ENCODE data around the gene FAM83G.
A peak's percentile ranks its signal among the peaks of the same experiment; 100 is the strongest.
"Not testable (repeated sequence)": the region's sequence is repeated elsewhere in the genome, so short reads cannot be mapped to it uniquely, and the experiment has no call there.

Gene FAM83G, protein sequence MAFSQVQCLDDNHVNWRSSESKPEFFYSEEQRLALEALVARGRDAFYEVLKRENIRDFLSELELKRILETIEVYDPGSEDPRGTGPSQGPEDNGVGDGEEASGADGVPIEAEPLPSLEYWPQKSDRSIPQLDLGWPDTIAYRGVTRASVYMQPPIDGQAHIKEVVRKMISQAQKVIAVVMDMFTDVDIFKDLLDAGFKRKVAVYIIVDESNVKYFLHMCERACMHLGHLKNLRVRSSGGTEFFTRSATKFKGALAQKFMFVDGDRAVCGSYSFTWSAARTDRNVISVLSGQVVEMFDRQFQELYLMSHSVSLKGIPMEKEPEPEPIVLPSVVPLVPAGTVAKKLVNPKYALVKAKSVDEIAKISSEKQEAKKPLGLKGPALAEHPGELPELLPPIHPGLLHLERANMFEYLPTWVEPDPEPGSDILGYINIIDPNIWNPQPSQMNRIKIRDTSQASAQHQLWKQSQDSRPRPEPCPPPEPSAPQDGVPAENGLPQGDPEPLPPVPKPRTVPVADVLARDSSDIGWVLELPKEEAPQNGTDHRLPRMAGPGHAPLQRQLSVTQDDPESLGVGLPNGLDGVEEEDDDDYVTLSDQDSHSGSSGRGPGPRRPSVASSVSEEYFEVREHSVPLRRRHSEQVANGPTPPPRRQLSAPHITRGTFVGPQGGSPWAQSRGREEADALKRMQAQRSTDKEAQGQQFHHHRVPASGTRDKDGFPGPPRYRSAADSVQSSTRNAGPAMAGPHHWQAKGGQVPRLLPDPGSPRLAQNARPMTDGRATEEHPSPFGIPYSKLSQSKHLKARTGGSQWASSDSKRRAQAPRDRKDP

GRCh38 chr17:19004421-19005136 lies at the start of gene FAM83G:
FAM83G (minus strand) TSS chr17:19004764; CDS start chr17:19004041, 723 bp downstream.
- peak within 1 kb of the TSS; percentile 78 for H3K4me3 ChIP-seq (ENCODE audit: low read depth, low read length)
- TF ChIP-seq CTCF (IDR thresholded peaks at IDR 0.05; ENCODE audit: insufficient read depth, low read depth, low read length, missing control alignments): no peak
- DNase-seq (ENCODE audit: low read depth): peak; percentile 84

DNA sequence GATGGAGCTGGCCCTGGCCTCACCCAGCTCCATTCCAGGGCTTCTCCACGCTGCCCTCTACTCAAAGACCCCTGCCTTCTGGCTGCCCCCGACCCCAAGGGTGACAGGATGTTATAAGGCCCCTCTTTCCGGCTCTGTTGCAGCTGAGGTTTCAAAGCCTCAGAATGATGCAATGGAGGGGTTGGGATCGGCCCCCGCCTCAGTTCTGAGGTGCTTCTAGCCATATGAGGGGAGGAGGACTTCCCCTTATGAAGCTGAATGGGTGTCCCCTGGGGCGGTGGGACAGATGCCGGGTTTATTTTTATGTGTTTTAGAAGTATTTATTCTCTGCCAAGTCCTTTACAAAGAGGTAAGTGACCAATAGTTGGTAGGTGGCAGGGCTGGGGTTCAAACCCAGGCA lies 44.3 kb upstream of the FAM83G start:
- not testable (repeated sequence) for DNase-seq (ENCODE audit: low read depth); H3K4me3 ChIP-seq (ENCODE audit: low read depth, low read length)

- not testable (repeated sequence) for H3K4me3 ChIP-seq (ENCODE audit: low read depth, low read length)
Measured at GRCh38 chr17:19047510-19047909, 42.9 kb upstream of the FAM83G start.

DNA sequence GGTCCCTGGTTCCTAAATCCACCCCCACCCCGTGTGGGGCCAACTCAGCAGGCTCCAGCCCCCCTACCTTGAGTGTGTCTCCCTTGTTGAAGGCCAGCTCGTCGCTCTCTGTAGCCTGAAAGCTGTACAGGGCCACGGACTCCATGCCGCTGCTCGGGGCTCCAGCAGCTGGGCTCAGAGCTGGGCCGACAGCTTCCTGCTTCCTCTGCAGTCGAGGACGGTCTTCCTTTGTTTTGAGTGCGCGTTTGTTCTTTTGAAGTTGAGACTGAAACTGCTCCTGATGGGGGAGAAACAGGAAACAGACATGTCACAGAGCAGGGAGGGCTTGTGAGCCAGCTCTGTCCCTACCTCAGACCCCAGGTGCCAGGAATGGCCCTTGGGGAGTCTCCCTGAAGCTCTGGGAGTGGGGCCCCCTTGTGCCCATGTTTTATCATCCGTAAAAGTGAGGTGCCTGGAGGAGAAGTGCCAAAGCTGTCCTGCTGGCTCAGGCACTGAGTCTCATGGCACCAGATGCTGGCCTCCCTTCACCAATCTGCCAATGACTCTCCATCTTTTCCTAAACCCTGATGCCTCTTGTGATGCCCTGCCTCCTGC lies 42.3 kb upstream of the FAM83G start, which contains the start of gene GRAP:
TSS of gene GRAP (minus strand) at position 176 of the 594 bp plus-strand sequence. CDS start at position 145, 31 bp downstream.
- H3K4me3 ChIP-seq (ENCODE audit: low read depth, low read length); DNase-seq (ENCODE audit: low read depth): not testable (repeated sequence)

More at GRCh38 chr17:19047510-19047909, 42.9 kb upstream of the FAM83G start:
- not testable (repeated sequence) for DNase-seq (ENCODE audit: low read depth)

DNA sequence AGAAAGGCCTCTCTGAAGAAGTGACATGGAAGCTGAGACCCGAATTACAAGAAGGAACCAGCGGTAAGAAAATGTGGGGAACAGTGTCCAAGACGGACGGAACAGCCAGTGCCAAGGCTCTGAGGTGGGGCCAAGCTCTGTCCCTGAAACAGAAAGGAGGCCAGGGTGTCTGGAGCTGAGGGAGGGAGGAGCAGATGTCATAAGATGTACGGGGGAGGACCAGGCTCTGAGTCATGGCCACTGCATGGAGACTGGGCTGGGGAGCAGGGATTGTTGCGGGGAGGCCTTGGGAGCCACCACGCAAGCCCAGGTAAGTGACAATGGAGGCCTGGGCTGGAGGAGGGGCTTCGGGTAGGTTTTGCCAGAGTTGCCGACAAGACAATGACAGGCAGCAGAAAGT lies 40.1 kb upstream of the FAM83G start:
- DNase-seq (ENCODE audit: low read depth); H3K4me3 ChIP-seq (ENCODE audit: low read depth, low read length): not testable (repeated sequence)

- not testable (repeated sequence) for DNase-seq (ENCODE audit: low read depth); H3K4me3 ChIP-seq (ENCODE audit: low read depth, low read length)
Measured at GRCh38 chr17:19043032-19043431, 38.5 kb upstream of the FAM83G start.

DNA sequence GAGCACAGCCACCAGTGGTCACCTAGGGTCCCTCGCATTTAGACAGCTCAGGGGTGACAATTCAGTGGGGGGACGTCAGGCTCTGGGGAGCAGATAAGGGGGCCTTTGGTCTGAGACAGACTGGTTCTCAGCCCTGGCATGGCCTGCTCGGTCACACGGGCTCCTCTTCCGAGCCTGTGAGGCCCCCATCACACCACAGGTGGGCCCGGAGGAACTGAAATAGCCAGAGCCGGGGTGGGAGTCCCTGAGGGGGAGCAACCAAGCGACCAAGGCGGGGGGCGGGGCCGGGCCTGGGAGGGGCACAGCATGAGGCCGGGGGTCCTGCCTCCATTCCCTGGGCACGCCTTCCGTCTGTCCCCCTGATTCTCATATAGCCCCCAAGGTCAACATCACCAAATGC lies 37.8 kb upstream of the FAM83G start:
- not testable (repeated sequence) for DNase-seq (ENCODE audit: low read depth); H3K4me3 ChIP-seq (ENCODE audit: low read depth, low read length)

DNA sequence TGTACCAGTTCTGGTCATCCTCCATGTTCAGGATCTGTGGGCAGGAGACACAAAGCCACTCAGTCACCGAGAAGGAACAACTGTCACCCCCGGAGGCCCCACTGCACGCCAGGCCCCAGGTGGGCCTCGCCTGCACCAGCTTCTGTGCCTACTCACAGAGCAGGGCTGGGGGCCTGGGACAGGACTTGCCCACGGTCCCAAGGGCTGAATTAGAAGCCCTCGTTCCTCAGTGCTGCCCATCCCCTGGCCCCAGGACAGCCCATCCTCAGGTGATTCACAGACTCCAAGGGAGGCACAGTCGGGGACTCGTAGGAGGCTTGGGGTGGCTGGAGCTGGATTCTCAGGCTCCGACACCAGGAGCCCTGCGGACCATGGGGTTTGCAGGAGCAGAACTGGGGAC lies 37.3 kb upstream of the FAM83G start:
- not testable (repeated sequence) for DNase-seq (ENCODE audit: low read depth); H3K4me3 ChIP-seq (ENCODE audit: low read depth, low read length)

DNA sequence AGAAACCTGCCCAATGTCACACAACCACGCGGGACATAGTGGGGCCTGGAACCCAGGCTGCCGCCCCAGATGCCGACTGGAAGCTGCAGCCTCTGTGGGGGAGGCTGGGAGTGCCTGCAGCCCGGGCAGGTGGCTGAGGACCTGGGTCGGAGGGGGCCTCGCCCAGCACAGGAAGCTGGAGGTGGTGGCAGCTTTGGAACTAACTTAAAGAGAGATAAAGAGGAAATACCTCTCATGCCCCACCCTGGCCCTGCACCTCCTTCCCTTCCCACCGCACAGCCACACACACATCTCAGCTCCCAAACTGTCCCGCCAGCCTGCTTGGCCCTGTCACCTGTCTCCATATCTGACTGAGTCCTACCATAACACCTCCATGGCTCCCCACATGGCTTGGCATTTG lies 35.8 kb upstream of the FAM83G start:
- not testable (repeated sequence) for H3K4me3 ChIP-seq (ENCODE audit: low read depth, low read length); DNase-seq (ENCODE audit: low read depth)

- not testable (repeated sequence) for H3K4me3 ChIP-seq (ENCODE audit: low read depth, low read length); DNase-seq (ENCODE audit: low read depth)
Measured at GRCh38 chr17:19038730-19039129, 34.2 kb upstream of the FAM83G start.

- not testable (repeated sequence) for DNase-seq (ENCODE audit: low read depth); H3K4me3 ChIP-seq (ENCODE audit: low read depth, low read length)
Measured at GRCh38 chr17:19038007-19038406, 33.4 kb upstream of the FAM83G start.

- not testable (repeated sequence) for DNase-seq (ENCODE audit: low read depth)
Measured at GRCh38 chr17:19037547-19037946, 33.0 kb upstream of the FAM83G start.

DNA sequence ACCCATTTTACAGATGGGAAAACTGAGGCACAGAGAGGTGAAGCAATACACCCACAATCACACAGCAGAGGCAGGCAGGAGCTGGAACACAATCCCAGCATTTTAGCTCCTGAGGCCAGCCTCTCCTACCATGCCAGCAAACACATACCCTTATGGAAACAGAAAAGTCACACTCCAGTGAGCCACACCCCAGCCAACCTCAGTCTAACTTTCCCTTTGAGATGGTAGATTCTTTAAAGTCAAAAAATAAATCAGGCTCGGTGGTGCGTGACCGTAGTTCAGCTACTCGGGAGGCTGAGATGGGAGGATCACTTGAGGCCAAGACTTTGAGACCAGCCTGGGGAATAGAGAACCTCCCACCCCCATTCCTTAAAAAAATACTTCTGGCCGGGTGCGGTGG lies 31.6 kb upstream of the FAM83G start:
- not testable (repeated sequence) for H3K4me3 ChIP-seq (ENCODE audit: low read depth, low read length); DNase-seq (ENCODE audit: low read depth)

More at GRCh38 chr17:19037547-19037946, 33.0 kb upstream of the FAM83G start:
- not testable (repeated sequence) for H3K4me3 ChIP-seq (ENCODE audit: low read depth, low read length)

- not testable (repeated sequence) for H3K4me3 ChIP-seq (ENCODE audit: low read depth, low read length); DNase-seq (ENCODE audit: low read depth)
Measured at GRCh38 chr17:19032377-19032988, 27.9 kb upstream of the FAM83G start.
